NCI-H2107 treated with DMSO at 0.1 percent for 48 hours (cell line): Measurements from ENCODE around the gene BORCS5.
"Not testable (repeated sequence)": the region's sequence is repeated elsewhere in the genome, so short reads cannot be mapped to it uniquely, and the experiment has no call there.

Source experiments
- DNase-seq: peaks from one replicate; lab custom pipeline; 2025; ENCODE audit not compliant: unreplicated experiment; lab: John Stamatoyannopoulos, UW

The BORCS5 gene

DNA sequence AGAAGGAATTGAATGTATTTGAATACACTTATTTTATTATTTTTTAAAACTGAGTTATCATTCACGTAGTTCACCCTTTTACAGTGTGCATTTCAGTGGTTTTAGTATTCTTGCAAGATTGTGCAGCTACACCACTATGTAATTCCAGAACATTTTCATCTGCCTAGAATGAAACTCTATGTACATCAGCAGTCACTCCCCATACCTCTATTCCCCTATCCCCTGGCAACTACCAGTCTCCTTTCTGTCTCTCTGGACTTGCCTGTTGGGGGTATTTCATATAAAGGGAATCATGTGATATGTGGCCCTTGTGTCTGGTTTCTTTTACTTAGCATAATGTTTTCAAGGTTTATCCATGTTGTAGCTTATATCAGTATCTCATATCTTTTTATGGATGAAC is 96.8 kb downstream of the BORCS5 start:
- no peak for DNase-seq

- no peak for DNase-seq
Observed at GRCh38 chr12:12454315-12454714, 97.4 kb downstream of the BORCS5 start.

GRCh38 chr12:12456637-12457036 is 99.8 kb downstream of the BORCS5 start:
- DNase-seq, result no peak

DNA sequence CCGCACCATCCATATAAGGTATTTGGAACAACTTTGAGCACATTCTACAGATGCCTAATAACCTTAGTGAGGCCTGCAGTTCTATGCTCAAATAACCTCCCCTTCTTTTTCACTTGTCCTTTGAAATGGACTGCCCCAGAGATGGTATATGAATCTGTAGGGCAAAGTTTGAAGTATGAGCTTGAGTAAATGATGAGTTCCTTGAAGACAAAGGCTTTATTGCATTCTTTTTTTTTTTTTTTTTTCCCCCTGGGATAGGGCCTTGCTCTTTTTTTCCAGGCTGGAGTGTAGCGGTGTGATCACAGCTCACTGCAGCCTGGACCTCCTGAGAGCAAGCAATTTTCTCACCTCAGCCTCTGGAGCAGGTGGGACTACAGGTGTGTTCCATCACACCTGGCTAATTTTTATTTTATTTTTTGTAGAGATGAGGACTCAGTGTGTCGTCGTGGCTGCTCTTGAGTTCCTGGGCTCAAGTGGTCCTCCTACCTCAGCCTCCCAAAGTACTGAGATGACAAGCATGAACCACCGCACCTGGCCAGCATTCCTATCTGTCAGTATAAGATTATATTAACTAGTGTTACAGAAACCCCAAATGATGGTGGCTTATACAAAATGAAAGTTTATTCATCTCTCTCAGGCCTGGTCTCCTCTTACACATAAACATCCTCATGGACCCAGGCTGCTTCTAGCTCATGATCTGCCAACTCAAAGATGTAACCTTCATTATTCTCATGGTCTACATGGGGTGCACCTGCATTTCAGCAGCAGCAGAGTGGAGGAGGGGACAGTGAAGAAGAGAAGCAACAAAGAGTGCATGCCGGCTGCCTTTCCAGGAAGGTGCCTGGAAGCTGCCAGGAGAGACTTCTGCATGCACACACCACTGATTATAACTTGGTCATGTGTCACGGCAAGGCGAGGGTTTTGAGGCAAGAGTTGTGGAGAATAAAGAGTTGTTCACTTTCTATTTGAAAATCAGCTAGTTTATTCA is 104.4 kb downstream of the BORCS5 start:
- DNase-seq, result peak; percentile 25

DNA sequence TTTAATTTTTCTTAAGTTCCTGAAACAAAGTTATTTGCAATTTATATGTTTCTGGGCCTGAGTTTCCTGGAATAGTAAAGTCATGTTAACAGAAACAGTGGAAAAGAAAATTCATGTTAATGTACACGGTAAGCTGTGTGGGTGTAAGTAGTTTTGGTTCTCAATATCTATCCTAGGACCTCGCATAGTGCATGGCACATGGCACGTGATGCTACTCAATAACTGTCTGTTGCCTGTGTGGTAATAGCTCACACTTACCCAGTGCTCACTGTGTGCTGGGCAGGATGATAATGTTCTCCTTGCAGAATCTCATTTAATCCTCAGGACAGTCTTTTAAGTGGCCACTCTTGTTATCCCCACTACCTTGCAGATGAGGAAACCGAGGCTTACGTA is 105.0 kb downstream of the BORCS5 start:
- no peak for DNase-seq

GRCh38 chr12:12465522-12465921 is 108.6 kb downstream of the BORCS5 start:
- no peak for DNase-seq

DNA sequence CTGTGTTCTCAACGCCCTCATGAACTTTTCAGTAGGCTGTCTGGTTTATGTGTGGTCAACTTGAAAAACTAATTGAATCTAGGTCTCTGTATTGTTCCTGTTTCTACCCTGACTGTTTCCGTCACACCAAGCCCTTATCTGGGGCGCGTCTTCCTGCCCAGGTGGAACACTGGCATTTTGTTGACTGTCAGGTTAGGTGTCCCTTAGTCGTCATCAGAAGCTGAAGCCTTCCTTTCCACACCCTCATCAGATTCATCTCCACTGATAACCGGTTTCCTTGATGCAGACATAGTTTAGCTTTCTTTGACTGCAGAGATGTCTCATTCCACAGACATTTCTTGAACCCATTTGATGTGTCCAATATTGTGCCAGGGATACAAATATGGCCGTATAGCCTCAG is 109.3 kb downstream of the BORCS5 start:
- DNase-seq, result no peak

GRCh38 chr12:12467264-12467663 is 110.4 kb downstream of the BORCS5 start:
- DNase-seq, result peak; percentile 60

GRCh38 chr12:12467688-12468261 is 110.9 kb downstream of the BORCS5 start:
- DNase-seq, result peak; percentile 60

DNA sequence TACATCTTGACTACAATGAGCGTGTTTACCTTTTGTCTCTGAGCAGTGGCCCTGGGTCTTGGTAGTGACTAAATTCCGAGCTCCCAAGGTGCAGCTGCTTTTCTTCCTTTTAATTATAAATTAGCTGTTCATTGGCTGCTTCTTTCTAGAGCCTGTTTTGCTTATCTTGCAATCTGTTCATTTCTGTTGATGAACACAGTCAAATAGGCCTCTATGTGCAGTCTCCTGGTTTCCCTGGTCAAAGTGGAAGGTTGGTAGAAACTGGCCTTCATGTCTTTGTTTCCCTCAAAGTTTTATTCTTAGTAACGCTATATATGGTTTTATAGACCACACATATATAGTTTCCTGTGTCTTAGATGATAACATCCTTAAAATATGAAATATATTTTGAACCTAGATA is 111.7 kb downstream of the BORCS5 start:
- no peak for DNase-seq

GRCh38 chr12:12469386-12469785 is 112.5 kb downstream of the BORCS5 start:
- DNase-seq, result no peak

DNA sequence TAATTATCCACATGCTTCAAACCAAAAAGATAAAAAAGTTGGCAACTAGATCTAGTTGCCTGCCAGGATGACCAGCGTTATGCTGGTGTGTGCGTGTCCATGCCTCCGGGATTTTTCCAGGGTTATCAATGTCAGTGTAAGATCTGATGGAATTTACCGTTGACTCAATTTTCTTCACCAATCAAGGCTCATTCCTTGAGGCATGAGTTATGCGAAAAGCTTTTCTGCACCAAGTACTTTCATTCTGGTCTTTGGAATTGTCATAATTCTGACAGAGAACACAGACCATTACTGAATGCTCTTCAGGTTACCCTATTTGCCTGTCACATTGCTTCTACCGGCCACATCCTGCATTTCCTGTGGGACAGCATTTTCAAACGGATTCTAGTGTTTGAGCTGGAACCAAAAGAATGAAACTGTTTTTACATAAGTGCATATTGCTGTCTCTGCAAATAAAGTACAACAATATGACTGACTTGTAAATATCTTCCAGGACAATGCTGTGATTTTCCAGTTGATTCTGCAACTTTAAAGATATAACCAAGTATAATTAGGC is 114.0 kb downstream of the BORCS5 start:
- no peak for DNase-seq

DNA sequence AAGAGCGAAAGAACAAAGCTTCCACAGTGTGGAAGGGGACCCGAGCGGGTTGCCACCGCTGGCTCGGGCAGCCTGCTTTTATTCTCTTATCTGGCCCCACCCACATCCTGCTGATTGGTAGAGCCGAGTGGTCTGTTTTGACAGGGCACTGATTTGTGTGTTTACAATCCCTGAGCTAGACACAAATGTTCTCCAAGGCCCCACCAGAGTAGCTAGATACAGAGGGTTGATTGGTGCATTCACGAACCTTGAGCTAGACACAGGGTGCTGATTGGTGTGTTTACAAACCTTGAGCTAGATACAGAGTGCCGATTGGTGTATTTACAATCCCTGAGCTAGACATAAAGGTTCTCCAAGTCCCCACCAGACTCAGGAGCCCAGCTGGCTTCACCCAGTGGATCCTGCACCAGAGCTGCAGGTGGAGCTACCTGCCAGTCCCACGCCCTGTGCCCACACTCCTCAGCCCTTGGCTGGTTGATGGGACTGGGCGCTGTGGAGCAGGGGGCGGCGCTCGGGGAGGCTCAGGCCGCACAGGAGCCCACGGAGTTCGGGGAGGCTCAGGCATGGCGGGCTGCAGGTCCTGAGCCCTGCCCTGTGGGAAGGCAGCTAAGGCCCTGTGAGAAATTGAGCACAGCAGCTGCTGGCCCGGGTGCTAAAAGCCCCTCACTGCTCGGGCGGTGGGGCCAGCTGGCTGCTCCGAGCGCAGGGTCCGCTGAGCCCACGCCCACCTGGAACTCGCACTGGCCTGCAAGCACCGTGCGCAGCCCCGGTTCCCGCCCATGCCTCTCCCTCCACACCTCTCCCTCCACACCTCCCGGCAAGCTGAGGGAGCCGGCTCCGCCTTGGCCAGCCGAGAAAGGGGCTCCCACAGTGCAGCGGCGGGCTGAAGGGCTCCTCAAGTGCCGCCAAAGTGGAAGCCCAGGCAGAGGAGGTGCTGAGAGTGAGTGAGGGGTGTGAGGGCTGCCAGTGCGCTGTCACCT is 115.4 kb downstream of the BORCS5 start:
- DNase-seq, result not testable (repeated sequence)

DNA sequence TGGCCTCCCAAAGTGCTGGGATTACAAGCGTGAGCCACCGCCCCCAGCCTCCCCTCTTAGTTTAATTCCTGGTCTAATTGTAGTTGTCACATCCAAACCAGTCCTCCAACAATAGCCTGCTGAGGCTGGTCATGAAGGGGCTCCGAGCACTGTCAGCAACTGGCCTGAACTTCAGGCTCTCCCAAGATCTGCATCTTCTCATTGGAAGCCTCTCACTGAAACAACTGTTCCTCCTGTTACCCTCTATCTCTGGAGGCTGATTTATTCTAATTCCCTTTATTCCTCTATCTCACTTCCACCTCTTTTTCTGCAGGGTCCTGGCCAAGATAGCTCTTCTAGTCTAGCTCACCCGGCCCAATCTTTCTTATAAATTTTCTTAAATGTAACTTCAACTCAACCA is 116.3 kb downstream of the BORCS5 start:
- DNase-seq, result no peak

GRCh38 chr12:12474471-12474928 is 117.6 kb downstream of the BORCS5 start:
- DNase-seq, result no peak

- no peak for DNase-seq
Observed at GRCh38 chr12:12474931-12475795, 118.3 kb downstream of the BORCS5 start.

- no peak for DNase-seq
Observed at GRCh38 chr12:12476857-12477531, 120.1 kb downstream of the BORCS5 start.

DNA sequence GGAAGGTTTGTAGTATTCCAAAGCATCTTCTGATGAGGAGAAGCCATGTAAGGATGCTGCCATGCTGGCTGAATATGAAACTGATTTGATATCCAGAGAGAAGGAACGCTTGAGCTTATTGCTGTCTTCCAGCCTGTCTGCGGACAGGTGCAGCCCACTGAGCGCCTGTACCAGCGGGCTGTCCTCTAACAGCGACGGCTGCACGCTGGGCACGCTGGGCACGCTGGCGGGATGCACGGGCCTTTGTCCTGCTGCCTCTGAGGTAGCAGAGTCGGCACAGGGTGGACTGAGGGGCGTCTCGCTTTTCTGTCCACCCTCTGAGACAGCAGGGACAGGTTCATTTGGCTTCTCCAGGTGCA is 120.6 kb downstream of the BORCS5 start:
- no peak for DNase-seq

DNA sequence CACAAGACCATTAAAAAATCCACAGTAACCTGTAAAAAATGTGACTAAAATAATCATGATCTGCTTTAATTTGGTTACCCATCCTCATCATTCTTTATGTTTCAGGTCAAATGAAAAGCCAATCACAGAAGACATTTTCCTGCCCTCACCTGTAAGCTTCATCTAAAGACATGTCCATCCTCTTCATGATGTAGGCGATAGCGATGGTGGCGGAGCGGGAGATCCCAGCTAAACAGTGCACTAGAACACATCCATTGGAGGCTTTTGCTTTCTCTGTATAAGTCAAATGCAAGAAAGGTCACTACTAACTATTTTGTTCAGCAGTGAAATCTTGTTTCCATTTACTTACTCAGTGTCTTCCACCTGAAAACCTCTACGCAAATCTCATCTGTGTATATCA is 123.2 kb downstream of the BORCS5 start:
- no peak for DNase-seq
